WTC11 (cell line): ENCODE measurements around the gene FGFR3.

Source experiments
- JUN ChIP-seq: sonication (generic); formaldehyde crosslinking; IDR thresholded peaks from 2 replicates; pipeline ENCODE4 v1.8.0; 2023; ENCODE audit warnings: mild to moderate bottlenecking, missing genetic modification reagents
- SMAD3 ChIP-seq: sonication (generic); formaldehyde crosslinking; IDR thresholded peaks from 2 replicates; pipeline ENCODE4 v1.8.0; 2022; ENCODE audit warnings: missing genetic modification reagents, mild to moderate bottlenecking, borderline replicate concordance
- TF ChIP-seq, protein P1 (sequence below): sonication (generic); formaldehyde crosslinking; IDR thresholded peaks from 2 replicates; pipeline ENCODE4 v1.8.1; 2023; ENCODE audit warnings: mild to moderate bottlenecking, missing genetic modification reagents, moderate library complexity

- TF ChIP-seq JUN (CRISPR knock-in tag) = no peak
- no peak for TF ChIP-seq SMAD3 (CRISPR knock-in tag)
- TF ChIP-seq, protein P1, sequence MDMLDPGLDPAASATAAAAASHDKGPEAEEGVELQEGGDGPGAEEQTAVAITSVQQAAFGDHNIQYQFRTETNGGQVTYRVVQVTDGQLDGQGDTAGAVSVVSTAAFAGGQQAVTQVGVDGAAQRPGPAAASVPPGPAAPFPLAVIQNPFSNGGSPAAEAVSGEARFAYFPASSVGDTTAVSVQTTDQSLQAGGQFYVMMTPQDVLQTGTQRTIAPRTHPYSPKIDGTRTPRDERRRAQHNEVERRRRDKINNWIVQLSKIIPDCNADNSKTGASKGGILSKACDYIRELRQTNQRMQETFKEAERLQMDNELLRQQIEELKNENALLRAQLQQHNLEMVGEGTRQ (CRISPR knock-in tag) = no peak
Measured at GRCh38 chr4:1747603-1747967, 45.5 kb upstream of the FGFR3 start.
